PFSK-1 (cell line): Measurements from ENCODE around the gene MED12.

Source experiments
- POLR2AphosphoS5 ChIP-seq: IDR thresholded peaks from 2 replicates; pipeline ENCODE4 v1.6.1; 2012; ENCODE audit warnings: low read depth, mild to moderate bottlenecking, control low read depth, low read length, moderate library complexity
- TAF1 ChIP-seq: IDR thresholded peaks from 2 replicates; pipeline ENCODE4 v1.6.1; 2012; ENCODE audit warnings: low read length, control low read depth, borderline replicate concordance; ENCODE audit not compliant: insufficient read depth
- TF ChIP-seq, protein P1 (sequence below), 2 experiments: IDR thresholded peaks; 2 replicates each; pipeline versions ENCODE4 v1.6.1 to v1.8.0; 2011 to 2012; ENCODE audit warnings: low read depth in 2 of 2, low read length in 2 of 2, control low read depth in 1 of 2, inconsistent platforms in 1 of 2, mild to moderate bottlenecking in 1 of 2, moderate library complexity in 1 of 2; ENCODE audit not compliant: insufficient read depth in 1 of 2

- TF ChIP-seq, protein P1, sequence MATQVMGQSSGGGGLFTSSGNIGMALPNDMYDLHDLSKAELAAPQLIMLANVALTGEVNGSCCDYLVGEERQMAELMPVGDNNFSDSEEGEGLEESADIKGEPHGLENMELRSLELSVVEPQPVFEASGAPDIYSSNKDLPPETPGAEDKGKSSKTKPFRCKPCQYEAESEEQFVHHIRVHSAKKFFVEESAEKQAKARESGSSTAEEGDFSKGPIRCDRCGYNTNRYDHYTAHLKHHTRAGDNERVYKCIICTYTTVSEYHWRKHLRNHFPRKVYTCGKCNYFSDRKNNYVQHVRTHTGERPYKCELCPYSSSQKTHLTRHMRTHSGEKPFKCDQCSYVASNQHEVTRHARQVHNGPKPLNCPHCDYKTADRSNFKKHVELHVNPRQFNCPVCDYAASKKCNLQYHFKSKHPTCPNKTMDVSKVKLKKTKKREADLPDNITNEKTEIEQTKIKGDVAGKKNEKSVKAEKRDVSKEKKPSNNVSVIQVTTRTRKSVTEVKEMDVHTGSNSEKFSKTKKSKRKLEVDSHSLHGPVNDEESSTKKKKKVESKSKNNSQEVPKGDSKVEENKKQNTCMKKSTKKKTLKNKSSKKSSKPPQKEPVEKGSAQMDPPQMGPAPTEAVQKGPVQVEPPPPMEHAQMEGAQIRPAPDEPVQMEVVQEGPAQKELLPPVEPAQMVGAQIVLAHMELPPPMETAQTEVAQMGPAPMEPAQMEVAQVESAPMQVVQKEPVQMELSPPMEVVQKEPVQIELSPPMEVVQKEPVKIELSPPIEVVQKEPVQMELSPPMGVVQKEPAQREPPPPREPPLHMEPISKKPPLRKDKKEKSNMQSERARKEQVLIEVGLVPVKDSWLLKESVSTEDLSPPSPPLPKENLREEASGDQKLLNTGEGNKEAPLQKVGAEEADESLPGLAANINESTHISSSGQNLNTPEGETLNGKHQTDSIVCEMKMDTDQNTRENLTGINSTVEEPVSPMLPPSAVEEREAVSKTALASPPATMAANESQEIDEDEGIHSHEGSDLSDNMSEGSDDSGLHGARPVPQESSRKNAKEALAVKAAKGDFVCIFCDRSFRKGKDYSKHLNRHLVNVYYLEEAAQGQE (IDR thresholded peaks at IDR 0.05; ENCODE audit: insufficient read depth in 1 of 2, low read depth in 2 of 2, low read length in 2 of 2), result no peak
- TF ChIP-seq POLR2AphosphoS5 (no peak), TAF1 (no peak)
Measured at GRCh38 chrX:71098951-71099506, 19.4 kb upstream of the MED12 start.
